HG03280 (cell line): ENCODE measurements around the gene NDUFA13.

Source experiments
- ATAC-seq: cut with Tn5 transposase; IDR thresholded peaks from one replicate; pipeline ENCODE4 v1.9.1; 2021; ENCODE audit warnings: mild to moderate bottlenecking, moderate library complexity; ENCODE audit not compliant: unreplicated experiment

NDUFA13 gene

GRCh38 chr19:19488875-19489690 is 26.9 kb upstream of the NDUFA13 start:
- ATAC-seq: peak; percentile 49

GRCh38 chr19:19489804-19490204 is 26.2 kb upstream of the NDUFA13 start:
- ATAC-seq: peak; percentile 7

- no peak for ATAC-seq
These were observed 25.6 kb upstream of the NDUFA13 start for GRCh38 chr19:19490214-19490968.

- no peak for ATAC-seq
These were observed 24.6 kb upstream of the NDUFA13 start for GRCh38 chr19:19491321-19492025.

GRCh38 chr19:19492026-19492610 is 23.9 kb upstream of the NDUFA13 start:
- no peak for ATAC-seq

GRCh38 chr19:19493841-19494546 is 22.0 kb upstream of the NDUFA13 start:
- ATAC-seq: no peak

- ATAC-seq: no peak
These were observed 20.1 kb upstream of the NDUFA13 start for GRCh38 chr19:19495614-19496603.

GRCh38 chr19:19498255-19498991 is 17.6 kb upstream of the NDUFA13 start:
- ATAC-seq: no peak

GRCh38 chr19:19499272-19499995 is 16.6 kb upstream of the NDUFA13 start:
- no peak for ATAC-seq

GRCh38 chr19:19500975-19501644 is 14.9 kb upstream of the NDUFA13 start:
- ATAC-seq: no peak

GRCh38 chr19:19501798-19502197 is 14.2 kb upstream of the NDUFA13 start:
- no peak for ATAC-seq

- ATAC-seq: no peak
These were observed 13.7 kb upstream of the NDUFA13 start for GRCh38 chr19:19502281-19502680.

- no peak for ATAC-seq
These were observed 13.0 kb upstream of the NDUFA13 start for GRCh38 chr19:19502808-19503602.

GRCh38 chr19:19504754-19505668 is 11.0 kb upstream of the NDUFA13 start:
- no peak for ATAC-seq

- ATAC-seq: no peak
These were observed 10.2 kb upstream of the NDUFA13 start for GRCh38 chr19:19505669-19506326.
